H9 (cell line): ENCODE results near the gene ESRRB. TPM values are rescaled to one million over a fixed set of nuclear protein-coding genes. Genes with fewer than 3 reads are reported as not detected.

Source experiments
- DNase-seq: peaks from one replicate; pipeline ENCODE4 v3.0.0-alpha.2; 2017
- H2AFZ ChIP-seq: one replicate; pipeline ENCODE4 v1.6.1; 2013; ENCODE audit warnings: mild to moderate bottlenecking, low read length, control low read depth, moderate library complexity
- H2AK5ac ChIP-seq: 2 replicates; pipeline ENCODE4 v1.6.1; 2013; ENCODE audit warnings: low read length, control low read depth, mixed read lengths; ENCODE audit not compliant: insufficient read length
- H2BK120ac ChIP-seq: one replicate; pipeline ENCODE4 v1.6.1; 2013; ENCODE audit warnings: low read depth, mild to moderate bottlenecking, low read length, control low read depth, inconsistent platforms; ENCODE audit not compliant: poor library complexity, severe bottlenecking
- H2BK12ac ChIP-seq: 2 replicates; pipeline ENCODE4 v1.6.1; 2013; ENCODE audit warnings: low read length, control low read depth, mixed read lengths, low read depth; ENCODE audit not compliant: insufficient read length
- H2BK15ac ChIP-seq: 2 replicates; pipeline ENCODE4 v1.6.1; 2013; ENCODE audit warnings: low read depth, low read length, control low read depth
- H2BK20ac ChIP-seq: one replicate; pipeline ENCODE4 v1.6.1; 2013; ENCODE audit warnings: low read depth, mild to moderate bottlenecking, low read length, control low read depth, inconsistent platforms; ENCODE audit not compliant: poor library complexity, severe bottlenecking
- H2BK5ac ChIP-seq: 2 replicates; pipeline ENCODE4 v1.6.1; 2013; ENCODE audit warnings: low read length, control low read depth, mixed read lengths; ENCODE audit not compliant: insufficient read length
- H3K14ac ChIP-seq: 2 replicates; pipeline ENCODE4 v1.6.1; 2013; ENCODE audit warnings: low read length, control low read depth; ENCODE audit not compliant: insufficient read depth
- H3K18ac ChIP-seq: 2 replicates; pipeline ENCODE4 v1.6.1; 2013; ENCODE audit warnings: low read depth, mild to moderate bottlenecking, mixed read lengths, low read length, control low read depth; ENCODE audit not compliant: insufficient read length
- H3K23ac ChIP-seq: 2 replicates; pipeline ENCODE4 v1.6.1; 2013; ENCODE audit warnings: low read length, control low read depth, mixed read lengths, low read depth; ENCODE audit not compliant: insufficient read length
- H3K23me2 ChIP-seq: 2 replicates; pipeline ENCODE4 v1.6.1; 2013; ENCODE audit warnings: low read depth, mild to moderate bottlenecking, mixed read lengths, low read length, control low read depth; ENCODE audit not compliant: insufficient read length, poor library complexity, severe bottlenecking
- H3K27ac ChIP-seq: 2 replicates; pipeline ENCODE4 v1.5.1; 2013; ENCODE audit warnings: low read length, control low read depth, mixed read lengths, low read depth; ENCODE audit not compliant: insufficient read length
- H3K27me3 ChIP-seq: 2 replicates; pipeline ENCODE4 v1.6.1; 2013; ENCODE audit warnings: low read length, control low read depth, inconsistent platforms; ENCODE audit not compliant: insufficient read depth
- H3K4ac ChIP-seq: 2 replicates; pipeline ENCODE4 v1.6.1; 2013; ENCODE audit warnings: low read depth, mild to moderate bottlenecking, control low read depth, inconsistent platforms, low read length, moderate library complexity
- H3K4me1 ChIP-seq: 2 replicates; pipeline ENCODE4 v1.6.1; 2013; ENCODE audit warnings: low read length, control low read depth, inconsistent platforms; ENCODE audit not compliant: insufficient read depth
- H3K4me2 ChIP-seq: 2 replicates; pipeline ENCODE4 v1.6.1; 2013; ENCODE audit warnings: low read length, control low read depth, mixed read lengths; ENCODE audit not compliant: insufficient read length, insufficient read depth
- H3K56ac ChIP-seq: 2 replicates; pipeline ENCODE4 v1.6.1; 2013; ENCODE audit warnings: low read depth, mild to moderate bottlenecking, mixed read lengths, low read length, control low read depth; ENCODE audit not compliant: insufficient read length
- H3K79me1 ChIP-seq: 2 replicates; pipeline ENCODE4 v1.6.1; 2013; ENCODE audit warnings: low read depth, mild to moderate bottlenecking, moderate library complexity, low read length, control low read depth, inconsistent platforms; ENCODE audit not compliant: insufficient read depth, poor library complexity, severe bottlenecking
- H3K79me2 ChIP-seq: 2 replicates; pipeline ENCODE4 v1.6.1; 2013; ENCODE audit warnings: low read length, control low read depth, inconsistent platforms; ENCODE audit not compliant: insufficient read depth
- H3K9ac ChIP-seq: 2 replicates; pipeline ENCODE4 v1.6.1; 2013; ENCODE audit warnings: low read length, control low read depth, mixed read lengths; ENCODE audit not compliant: insufficient read length; ENCODE audit errors: extremely low read depth
- H3K9me3 ChIP-seq: one replicate; pipeline ENCODE4 v1.6.1; 2013; ENCODE audit warnings: low read depth, low read length, inconsistent platforms; ENCODE audit not compliant: control insufficient read depth
- H3T11ph ChIP-seq: one replicate; pipeline ENCODE4 v1.6.1; 2013; ENCODE audit warnings: mild to moderate bottlenecking, low read length, control low read depth, inconsistent platforms
- H4K20me1 ChIP-seq: one replicate; pipeline ENCODE4 v1.6.1; 2013; ENCODE audit not compliant: control insufficient read depth, insufficient read length, insufficient read depth
- H4K5ac ChIP-seq: 2 replicates; pipeline ENCODE4 v1.6.1; 2013; ENCODE audit warnings: low read depth, mild to moderate bottlenecking, mixed read lengths, low read length, control low read depth; ENCODE audit not compliant: insufficient read length
- H4K8ac ChIP-seq: replicated peaks from 2 replicates; pipeline ENCODE4 v1.6.1; 2013; ENCODE audit warnings: low read length, control low read depth, mixed read lengths, low read depth; ENCODE audit not compliant: insufficient read length
- H4K91ac ChIP-seq: 2 replicates; pipeline ENCODE4 v1.6.1; 2013; ENCODE audit warnings: low read depth, mild to moderate bottlenecking, moderate library complexity, mixed read lengths, low read length, control low read depth; ENCODE audit not compliant: insufficient read length
- H3K27ac Mint-ChIP-seq, 3 experiments: 2 replicates in 2 of 3; 3 replicates in 1 of 3; pipeline ENCODE4 v1.8.0; 2020 to 2021; ENCODE audit warnings: mixed read lengths in 3 of 3, mild to moderate bottlenecking in 1 of 3, moderate library complexity in 1 of 3
- H3K27me3 Mint-ChIP-seq: 2 replicates; pipeline ENCODE4 v1.8.0; 2021; ENCODE audit warnings: low read depth, mild to moderate bottlenecking, moderate library complexity, mixed read lengths
- H3K36me3 Mint-ChIP-seq, 3 experiments: 2 replicates in 2 of 3; 3 replicates in 1 of 3; pipeline ENCODE4 v1.8.0; 2020 to 2021; ENCODE audit warnings: low read depth in 3 of 3, mixed read lengths in 3 of 3; ENCODE audit not compliant: insufficient read depth in 1 of 3
- H3K4me1 Mint-ChIP-seq, 2 experiments: 2 replicates each; pipeline ENCODE4 v1.8.0; 2020; ENCODE audit warnings: mixed read lengths in 2 of 2
- H3K4me3 Mint-ChIP-seq, 2 experiments: 2 replicates in 1 of 2; 3 replicates in 1 of 2; pipeline ENCODE4 v1.8.0; 2020 to 2021; ENCODE audit warnings: mild to moderate bottlenecking in 2 of 2, mixed read lengths in 2 of 2, moderate library complexity in 1 of 2
- H3K9me3 Mint-ChIP-seq, 2 experiments: 2 replicates in 1 of 2; 3 replicates in 1 of 2; pipeline ENCODE4 v1.8.0; 2020; ENCODE audit warnings: mild to moderate bottlenecking in 2 of 2, mixed read lengths in 2 of 2, moderate library complexity in 1 of 2
- WGBS: extraction: QIAGEN DNeasy Blood & Tissue Kit; methylation state at CpG from one replicate; pipeline ENCODE4 v1.1.7; 2013; ENCODE audit warnings: missing lambda C conversion rate, low lambda C conversion rate, mixed read lengths; ENCODE audit not compliant: insufficient read length; ENCODE audit errors: extremely low coverage; 5-methylcytosine and 5-hydroxymethylcytosine counted together
- total RNA-seq: library from RNA; stranded (reverse); gene quantifications from 2 replicates; pipeline ENCODE4 v1.2.1, GENCODE V29; 2021
- TF ChIP-seq, protein P1 (sequence below): fragments of 200-600 bp; sonication (generic); conservative IDR thresholded peaks from 3 replicates; pipeline ENCODE4 v1.8.0; 2021; ENCODE audit warnings: antibody characterized with exemption, mild to moderate bottlenecking

The ESRRB gene
- total RNA-seq, 1 experiment from 2014 or later, result 0.11 TPM

DNA sequence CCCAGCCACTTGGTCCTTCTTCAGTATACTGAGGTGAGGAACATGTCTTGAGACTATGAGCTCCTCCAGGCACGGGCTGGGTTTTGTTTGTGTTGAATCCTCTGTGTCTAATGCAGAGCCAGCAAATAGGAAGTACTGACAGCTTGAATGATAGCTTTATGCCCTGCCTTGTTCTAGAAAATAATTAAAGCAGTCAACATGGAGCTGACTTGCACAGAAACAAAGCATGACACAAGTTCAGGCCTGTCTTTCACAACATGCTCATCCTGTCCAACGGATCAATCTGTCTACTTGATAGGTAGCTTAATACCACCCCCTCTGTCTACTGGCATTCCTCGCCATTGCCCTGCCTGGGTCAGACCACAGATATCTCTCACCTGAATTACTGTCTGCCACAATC lies 140.9 kb downstream of the ESRRB start:
- H4K20me1 ChIP-seq, result no peaks in the 10 kb centered on the region
- no peak overlapping the region for H3T11ph ChIP-seq
- Mint-ChIP-seq H3K9me3 (peaks cover 5 to 10% of the 10 kb centered on the region in 2 experiments; a peak in 4 of 5 replicates), H3K27ac (no peak overlapping the region), H3K4me1 (no peaks in the 10 kb centered on the region), H3K4me3 (no peak overlapping the region), H3K36me3 (peaks cover 0 to 7% (median 0%) of the 10 kb centered on the region in 3 experiments; a peak in 4 of 7 replicates), H3K27me3 (peaks cover 6% of the 10 kb centered on the region)
- H3K23ac ChIP-seq, result no peak overlapping the region
- no peak overlapping the region for H2BK5ac ChIP-seq
- H3K79me1 ChIP-seq, result no peaks in the 10 kb centered on the region
- no peak overlapping the region for H3K27ac ChIP-seq
- TF ChIP-seq, protein P1, sequence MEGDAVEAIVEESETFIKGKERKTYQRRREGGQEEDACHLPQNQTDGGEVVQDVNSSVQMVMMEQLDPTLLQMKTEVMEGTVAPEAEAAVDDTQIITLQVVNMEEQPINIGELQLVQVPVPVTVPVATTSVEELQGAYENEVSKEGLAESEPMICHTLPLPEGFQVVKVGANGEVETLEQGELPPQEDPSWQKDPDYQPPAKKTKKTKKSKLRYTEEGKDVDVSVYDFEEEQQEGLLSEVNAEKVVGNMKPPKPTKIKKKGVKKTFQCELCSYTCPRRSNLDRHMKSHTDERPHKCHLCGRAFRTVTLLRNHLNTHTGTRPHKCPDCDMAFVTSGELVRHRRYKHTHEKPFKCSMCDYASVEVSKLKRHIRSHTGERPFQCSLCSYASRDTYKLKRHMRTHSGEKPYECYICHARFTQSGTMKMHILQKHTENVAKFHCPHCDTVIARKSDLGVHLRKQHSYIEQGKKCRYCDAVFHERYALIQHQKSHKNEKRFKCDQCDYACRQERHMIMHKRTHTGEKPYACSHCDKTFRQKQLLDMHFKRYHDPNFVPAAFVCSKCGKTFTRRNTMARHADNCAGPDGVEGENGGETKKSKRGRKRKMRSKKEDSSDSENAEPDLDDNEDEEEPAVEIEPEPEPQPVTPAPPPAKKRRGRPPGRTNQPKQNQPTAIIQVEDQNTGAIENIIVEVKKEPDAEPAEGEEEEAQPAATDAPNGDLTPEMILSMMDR, result no peak
- WGBS, result no CpG with 5 or more reads among the region's 3 CpGs
- H3K4ac ChIP-seq, result no peak overlapping the region
- no peak overlapping the region for H2BK15ac ChIP-seq
- no peaks in the 10 kb centered on the region for H3K27me3 ChIP-seq
- no peaks in the 10 kb centered on the region for H3K79me2 ChIP-seq
- H4K91ac ChIP-seq, result no peak overlapping the region
- no peak overlapping the region for H2BK12ac ChIP-seq
- no peak overlapping the region for H2BK20ac ChIP-seq
- no peaks in the 10 kb centered on the region for H3K9me3 ChIP-seq
- H3K4me1 ChIP-seq, result no peaks in the 10 kb centered on the region
- no peak overlapping the region for H2AFZ ChIP-seq
- no peak overlapping the region for H3K18ac ChIP-seq
- no peak overlapping the region for H4K8ac ChIP-seq
- no peaks in the 10 kb centered on the region for H3K23me2 ChIP-seq
- no peak overlapping the region for H2BK120ac ChIP-seq
- no peak overlapping the region for H3K56ac ChIP-seq
- DNase-seq, result no peak
- no peak overlapping the region for H4K5ac ChIP-seq
- H3K14ac ChIP-seq, result no peak overlapping the region
- H3K9ac ChIP-seq, result no peak overlapping the region
- no peak overlapping the region for H3K4me2 ChIP-seq
- H2AK5ac ChIP-seq, result no peak overlapping the region
